ENCODE results near the gene SWSAP1.
"Not testable (repeated sequence)": the region's sequence is repeated elsewhere in the genome, so short reads cannot be mapped to it uniquely, and the experiment has no call there.

The SWSAP1 gene

DNA sequence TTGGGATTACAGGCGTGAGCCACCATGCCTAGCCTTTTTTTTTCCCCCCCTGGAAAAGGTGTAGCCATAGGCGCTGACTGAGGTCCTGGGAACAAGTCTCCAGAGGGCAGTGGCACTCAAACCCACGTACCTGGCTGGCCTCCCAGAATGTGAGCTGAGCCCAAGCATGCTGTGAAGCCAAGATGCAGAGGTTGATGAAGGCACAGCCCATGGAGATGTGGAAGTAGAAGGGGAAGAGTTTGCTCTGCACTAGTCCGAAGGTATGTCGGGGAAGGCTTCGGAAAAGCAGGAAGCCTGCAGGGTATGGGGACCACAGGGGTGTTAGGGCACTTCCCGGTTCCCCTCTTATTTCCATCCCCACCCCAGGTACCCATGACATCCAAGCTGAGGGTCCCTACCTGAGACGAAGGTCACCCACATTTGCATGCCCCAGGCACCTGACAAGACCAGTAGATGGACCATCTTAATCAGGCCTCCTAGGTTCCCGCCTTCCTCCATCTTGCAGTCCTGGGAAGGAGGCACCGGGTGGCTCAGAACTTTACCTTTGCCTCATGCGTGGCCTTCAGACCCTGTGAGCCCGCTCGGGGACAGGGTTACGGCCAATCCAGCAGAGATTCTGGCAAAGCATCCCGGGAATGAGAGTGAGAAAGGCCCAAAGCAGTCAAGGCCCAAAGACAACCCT, 29.2 kb upstream of the SWSAP1 start:
- no peak for FAIRE-seq
- DNase-seq (ENCODE audit: insufficient read length, low spot score): no peak

DNA sequence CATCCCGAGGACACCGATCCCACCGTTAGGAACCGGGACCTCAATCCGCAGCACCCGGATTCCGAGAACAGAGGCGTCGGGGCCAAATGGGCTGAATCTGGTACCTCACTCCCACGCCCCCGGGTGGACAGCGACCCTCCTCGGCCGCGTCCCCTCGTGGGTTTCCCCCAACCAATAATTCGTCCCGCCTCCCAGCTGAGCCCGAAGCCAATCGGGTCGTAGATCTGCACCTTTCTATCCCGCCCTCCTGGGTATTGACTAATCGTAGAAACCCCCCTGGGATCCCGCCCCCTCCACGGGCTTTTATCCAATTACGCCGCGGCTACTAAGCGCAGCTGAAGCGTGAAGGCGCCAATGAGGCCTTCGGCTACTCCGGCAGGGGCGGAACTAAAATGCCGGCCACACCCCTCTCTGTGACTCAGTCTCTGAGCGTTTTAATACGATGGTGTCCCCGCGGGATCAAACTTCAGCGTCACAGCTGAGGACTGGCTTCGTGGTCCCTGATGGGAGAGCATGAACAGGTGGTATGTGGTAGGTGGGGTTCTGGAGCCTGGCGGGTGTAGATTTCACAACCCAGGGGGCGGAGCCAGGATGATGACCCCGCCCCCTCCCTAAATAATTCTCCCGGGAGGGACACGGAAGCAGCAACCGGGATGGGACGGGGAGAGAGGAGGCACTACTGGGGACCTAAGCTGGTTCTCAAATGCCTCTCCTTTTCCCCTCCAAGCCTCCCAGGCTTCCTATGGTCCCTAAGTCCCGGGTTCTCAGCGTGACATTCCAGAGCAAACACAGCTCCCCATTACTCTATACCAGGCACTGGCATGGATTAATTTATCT, 28.1 kb upstream of the SWSAP1 start, which contains the start of the genes CCDC159 and TMEM205:
Gene CCDC159, plus strand, starts transcription at position 416 of the 837 bp plus-strand sequence. Its CDS starts 88 bp downstream, at position 504.
Gene TMEM205, minus strand, starts transcription at position 165 of the 837 bp plus-strand sequence. CDS start 649 bp downstream, outside the sequence.
- TF ChIP-seq, protein P1, sequence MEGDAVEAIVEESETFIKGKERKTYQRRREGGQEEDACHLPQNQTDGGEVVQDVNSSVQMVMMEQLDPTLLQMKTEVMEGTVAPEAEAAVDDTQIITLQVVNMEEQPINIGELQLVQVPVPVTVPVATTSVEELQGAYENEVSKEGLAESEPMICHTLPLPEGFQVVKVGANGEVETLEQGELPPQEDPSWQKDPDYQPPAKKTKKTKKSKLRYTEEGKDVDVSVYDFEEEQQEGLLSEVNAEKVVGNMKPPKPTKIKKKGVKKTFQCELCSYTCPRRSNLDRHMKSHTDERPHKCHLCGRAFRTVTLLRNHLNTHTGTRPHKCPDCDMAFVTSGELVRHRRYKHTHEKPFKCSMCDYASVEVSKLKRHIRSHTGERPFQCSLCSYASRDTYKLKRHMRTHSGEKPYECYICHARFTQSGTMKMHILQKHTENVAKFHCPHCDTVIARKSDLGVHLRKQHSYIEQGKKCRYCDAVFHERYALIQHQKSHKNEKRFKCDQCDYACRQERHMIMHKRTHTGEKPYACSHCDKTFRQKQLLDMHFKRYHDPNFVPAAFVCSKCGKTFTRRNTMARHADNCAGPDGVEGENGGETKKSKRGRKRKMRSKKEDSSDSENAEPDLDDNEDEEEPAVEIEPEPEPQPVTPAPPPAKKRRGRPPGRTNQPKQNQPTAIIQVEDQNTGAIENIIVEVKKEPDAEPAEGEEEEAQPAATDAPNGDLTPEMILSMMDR (IDR thresholded peaks at IDR 0.05; ENCODE audit: insufficient read depth, missing control alignments): peak; percentile 24
- DNase-seq (ENCODE audit: insufficient read length, low spot score) (peak; percentile 92), FAIRE-seq (peak; percentile 32)

More for the DNA sequence above, 29.2 kb upstream of the SWSAP1 start:
- TF ChIP-seq, protein P1 (IDR thresholded peaks at IDR 0.05; ENCODE audit: insufficient read depth, missing control alignments): no peak

DNA sequence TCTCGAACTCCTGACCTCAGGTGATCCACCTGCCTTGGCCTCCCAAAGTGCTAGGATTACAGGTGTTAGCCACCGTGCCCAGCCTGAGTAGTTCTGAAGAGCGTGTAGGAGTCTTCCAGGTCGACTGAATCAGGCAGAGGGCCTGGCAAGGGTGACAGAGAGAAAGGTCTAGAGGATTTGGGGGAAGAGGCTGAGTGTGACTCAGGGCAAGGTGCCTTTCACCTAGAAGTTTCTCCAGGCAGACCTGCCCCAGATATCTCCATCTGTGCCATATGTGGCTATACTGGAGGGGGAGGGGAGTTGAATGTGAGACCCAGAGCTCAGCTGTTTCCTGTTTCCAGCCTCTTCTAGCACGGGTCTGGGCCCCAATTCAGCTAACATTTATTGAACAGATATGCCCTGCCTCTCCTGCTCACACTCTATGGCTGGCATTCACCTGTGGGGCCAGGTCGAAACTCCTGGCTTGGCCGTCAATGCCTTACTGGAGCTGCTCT, 26.9 kb upstream of the SWSAP1 start:
- TF ChIP-seq, protein P1 (IDR thresholded peaks at IDR 0.05; ENCODE audit: insufficient read depth, missing control alignments): no peak
- DNase-seq (ENCODE audit: insufficient read length, low spot score) (no peak), FAIRE-seq (no peak)

DNA sequence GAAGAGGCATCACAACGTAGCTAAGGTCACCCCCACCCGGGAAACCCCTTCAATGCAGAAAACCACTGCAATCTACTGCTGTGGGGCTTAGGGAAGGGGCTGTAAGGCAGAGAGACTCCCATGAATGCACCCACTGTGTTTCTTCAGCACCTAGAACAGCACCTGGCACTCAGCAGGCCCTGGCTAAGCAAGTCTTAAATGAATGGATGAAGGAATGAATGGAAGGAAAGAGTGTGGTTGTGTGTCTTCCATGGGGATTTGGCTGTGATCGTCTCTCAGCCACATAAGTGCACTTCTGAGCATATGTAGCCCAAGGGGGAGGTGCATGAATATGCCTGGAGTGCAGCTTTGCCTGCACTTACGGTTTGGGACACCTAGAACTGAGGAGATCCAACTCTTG, 25.3 kb upstream of the SWSAP1 start:
- FAIRE-seq (no peak), DNase-seq (ENCODE audit: insufficient read length, low spot score) (no peak)
- TF ChIP-seq, protein P1 (IDR thresholded peaks at IDR 0.05; ENCODE audit: insufficient read depth, missing control alignments): no peak

DNA sequence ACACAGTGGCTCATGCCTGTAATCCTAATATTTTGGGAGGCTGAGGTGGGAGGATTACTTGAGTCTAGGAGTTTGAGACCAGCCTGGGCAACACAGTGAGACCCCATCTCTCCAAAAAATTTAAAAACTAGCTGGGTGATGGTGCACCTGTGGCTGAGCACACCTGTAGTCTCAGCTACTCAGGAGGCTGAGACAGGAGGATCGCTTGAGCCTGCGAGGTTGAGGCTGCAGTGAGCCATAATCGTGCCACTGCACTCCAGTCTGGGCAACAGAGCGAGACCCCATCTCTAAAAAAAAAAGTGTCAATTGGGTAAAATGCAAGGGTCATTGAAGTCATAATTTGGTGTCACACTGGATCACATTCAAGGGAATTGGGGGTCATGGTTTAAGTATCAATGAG, 20.4 kb upstream of the SWSAP1 start:
- not testable (repeated sequence) for DNase-seq (ENCODE audit: insufficient read length, low spot score); FAIRE-seq

DNA sequence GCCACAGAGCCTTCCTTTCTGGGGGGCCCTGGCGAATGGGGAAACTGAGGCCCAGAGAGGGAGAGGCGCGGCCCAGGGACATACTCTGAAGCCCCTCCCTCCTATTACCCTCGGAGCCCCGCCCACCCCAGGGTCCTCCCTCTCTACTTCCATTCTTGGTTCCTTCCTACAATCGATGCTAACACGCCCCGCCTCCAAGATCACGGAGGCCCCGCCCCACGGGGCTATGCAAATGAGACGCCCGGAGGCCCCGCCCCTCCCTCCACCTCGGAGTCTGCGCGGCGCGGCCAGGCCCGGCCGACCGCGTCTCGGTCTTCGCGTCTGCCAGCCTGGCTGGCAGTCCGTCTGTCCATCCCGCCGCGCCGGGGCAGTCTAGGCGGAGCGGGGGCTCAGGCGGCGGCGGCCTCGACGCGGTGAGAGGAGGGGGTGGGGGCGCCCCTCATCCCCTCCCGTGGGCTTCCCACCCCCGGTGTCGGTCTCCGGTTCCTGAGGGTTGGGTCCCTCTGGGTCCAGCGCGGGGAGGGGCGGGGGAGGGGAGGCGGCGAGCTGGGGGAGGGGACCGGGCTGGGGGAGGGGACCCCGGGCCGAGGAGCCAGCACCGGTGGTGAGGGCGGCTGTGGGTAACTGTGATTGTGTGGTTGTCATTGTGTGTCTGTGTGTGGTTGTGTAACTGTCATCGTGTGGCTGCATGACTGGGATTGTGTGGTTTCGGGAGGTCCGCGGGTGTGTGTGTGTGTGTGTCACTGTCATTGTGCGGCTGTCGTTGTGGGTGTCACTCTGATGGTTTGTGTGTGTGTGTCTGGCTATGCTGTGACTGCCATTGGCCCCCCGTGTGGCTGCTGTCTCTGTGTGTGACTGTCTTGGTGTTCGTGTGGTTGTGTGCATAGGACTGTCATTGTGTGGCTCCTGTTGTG, 19.0 kb upstream of the SWSAP1 start, which contains the start of gene PLPPR2:
Gene PLPPR2, plus strand, starts transcription at position 273 of the 914 bp plus-strand sequence. CDS start 2,242 bp downstream, outside the sequence.
- TF ChIP-seq, protein P1 (IDR thresholded peaks at IDR 0.05; ENCODE audit: insufficient read depth, missing control alignments): no peak
- DNase-seq (ENCODE audit: insufficient read length, low spot score) (peak; percentile 98), FAIRE-seq (no peak)

DNA sequence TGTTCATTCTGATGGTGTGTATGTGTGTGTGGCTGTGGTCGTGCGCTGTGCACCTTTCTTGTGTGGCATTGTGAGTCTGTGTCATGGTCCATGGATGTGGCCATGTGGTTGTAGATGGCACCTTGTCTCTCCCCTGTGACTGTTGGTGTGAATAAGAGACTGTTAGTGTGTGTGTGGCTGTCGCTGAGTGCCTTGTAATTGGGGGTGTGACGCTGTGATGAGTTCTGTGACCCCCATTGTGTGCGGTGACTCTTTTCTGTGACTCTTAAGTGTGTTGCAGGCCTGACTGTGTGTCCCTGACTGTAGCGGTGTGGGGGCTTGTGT, 18.4 kb upstream of the SWSAP1 start:
- no peak for DNase-seq (ENCODE audit: insufficient read length, low spot score)
- TF ChIP-seq, protein P1 (IDR thresholded peaks at IDR 0.05; ENCODE audit: insufficient read depth, missing control alignments): no peak

More for the DNA sequence above, 18.4 kb upstream of the SWSAP1 start:
- no peak for FAIRE-seq
